ENCODE data around the gene CARTPT. TPM values are rescaled to one million over a fixed set of nuclear protein-coding genes. Genes with fewer than 3 reads are reported as not detected.

CARTPT gene
- total and polyA plus RNA-seq, 8 donors, result 0.82 TPM; not detected in 7

Other genes starting within 250 kb of the CARTPT start
- gene MCCC2, start 131.9 kb upstream of the CARTPT start, total RNA-seq, result 10 to 100 TPM; 15.6 to 26.3 (median 22.5) TPM
- 10 to 100 TPM; 12.5 to 19.9 TPM for gene MCCC2, start 131.9 kb upstream of the CARTPT start, polyA plus RNA-seq

Data from pancreas (tissue), 8 donors.